DOHH2 (cell line): ENCODE results near the gene GNS.

Source experiments
- H3F3A ChIP-seq: fragments of 200-600 bp; sonication (generic), shearing (Covaris generic); 2 replicates; pipeline ENCODE4 v1.6.0; 2016; ENCODE audit warnings: antibody characterized with exemption, mild to moderate bottlenecking; ENCODE audit not compliant: control insufficient read depth, insufficient read depth
- H3K27ac ChIP-seq: fragments of 200-600 bp; sonication (generic); 2 replicates; pipeline ENCODE4 v1.5.1; 2014; ENCODE audit warnings: low read depth, mild to moderate bottlenecking, low read length, moderate library complexity
- H3K27me3 ChIP-seq: fragments of 200-600 bp; sonication (generic); 2 replicates; pipeline ENCODE4 v1.6.1; 2014; ENCODE audit warnings: mild to moderate bottlenecking, low read length, mixed read lengths; ENCODE audit not compliant: control insufficient read depth
- H3K36me3 ChIP-seq: fragments of 200-600 bp; sonication (generic); 2 replicates; pipeline ENCODE4 v1.6.1; 2014; ENCODE audit warnings: mild to moderate bottlenecking, low read length, moderate library complexity, mixed read lengths; ENCODE audit not compliant: control insufficient read depth
- H3K4me1 ChIP-seq: fragments of 200-600 bp; sonication (generic); 2 replicates; pipeline ENCODE4 v1.6.1; 2014; ENCODE audit warnings: mild to moderate bottlenecking, low read length, mixed read lengths; ENCODE audit not compliant: control insufficient read depth
- H3K4me2 ChIP-seq: fragments of 200-600 bp; sonication (generic); 2 replicates; pipeline ENCODE4 v1.6.0; 2014; ENCODE audit warnings: mild to moderate bottlenecking, low read length, moderate library complexity
- H3K4me3 ChIP-seq: fragments of 200-600 bp; sonication (generic); 2 replicates; pipeline ENCODE4 v1.5.1; 2014; ENCODE audit warnings: mild to moderate bottlenecking, low read length, mixed read lengths
- H3K79me2 ChIP-seq: fragments of 200-600 bp; sonication (generic); 2 replicates; pipeline ENCODE4 v1.6.1; 2014; ENCODE audit warnings: mild to moderate bottlenecking, low read length, mixed read lengths; ENCODE audit not compliant: control insufficient read depth
- H3K9me2 ChIP-seq: fragments of 200-600 bp; sonication (generic); replicated peaks from 2 replicates; pipeline ENCODE4 v1.6.1; 2014; ENCODE audit warnings: mild to moderate bottlenecking, low read length, mixed read lengths; ENCODE audit not compliant: control insufficient read depth
- H3K9me3 ChIP-seq: fragments of 200-600 bp; sonication (generic); 2 replicates; pipeline ENCODE4 v1.6.1; 2014; ENCODE audit warnings: antibody characterized with exemption, low read length, mixed read lengths; ENCODE audit not compliant: control insufficient read depth, insufficient read depth
- H4K20me1 ChIP-seq: fragments of 200-600 bp; sonication (generic); 2 replicates; pipeline ENCODE4 v1.6.0; 2014; ENCODE audit warnings: low read depth, mild to moderate bottlenecking, antibody characterized with exemption, low read length, moderate library complexity; ENCODE audit not compliant: control insufficient read depth, insufficient read depth
- CTCF ChIP-seq: fragments of 200-600 bp; sonication (generic); IDR thresholded peaks from one replicate; pipeline ENCODE4 v1.5.1; 2014; ENCODE audit warnings: antibody characterized with exemption, mild to moderate bottlenecking, low read depth, low read length; ENCODE audit not compliant: poor library complexity, severe bottlenecking
- EZH2phosphoT487 ChIP-seq: fragments of 200-600 bp; sonication (generic); IDR thresholded peaks from 2 replicates; pipeline ENCODE4 v1.6.1; 2017; ENCODE audit warnings: borderline replicate concordance, mild to moderate bottlenecking, antibody characterized with exemption, low read length, moderate library complexity, mixed read lengths

Gene GNS

GRCh38 chr12:64718649-64719048, 40.6 kb downstream of the GNS start:
- Histone ChIP-seq H3F3A (no peaks in the 10 kb centered on the region), H3K36me3 (peaks cover 26% of the 10 kb centered on the region), H3K4me3 (no peak overlapping the region), H3K27me3 (no peaks in the 10 kb centered on the region), H3K79me2 (no peaks in the 10 kb centered on the region), H3K27ac (no peak overlapping the region), H3K4me1 (no peaks in the 10 kb centered on the region), H3K4me2 (no peak overlapping the region), H3K9me2 (no peaks in the 10 kb centered on the region), H3K9me3 (no peaks in the 10 kb centered on the region), H4K20me1 (no peaks in the 10 kb centered on the region)
- TF ChIP-seq CTCF, result no peak
- TF ChIP-seq EZH2phosphoT487, result no peak

GRCh38 chr12:64716839-64717455, 42.3 kb downstream of the GNS start:
- H3K4me3 ChIP-seq, result no peak overlapping the region
- no peaks in the 10 kb centered on the region for H3K9me2 ChIP-seq
- TF ChIP-seq CTCF, result no peak
- no peak for TF ChIP-seq EZH2phosphoT487
- no peaks in the 10 kb centered on the region for H3K79me2 ChIP-seq
- H3K4me2 ChIP-seq, result no peak overlapping the region
- H3K27ac ChIP-seq, result no peak overlapping the region
- H3K9me3 ChIP-seq, result no peaks in the 10 kb centered on the region
- no peaks in the 10 kb centered on the region for H3K4me1 ChIP-seq
- no peaks in the 10 kb centered on the region for H3F3A ChIP-seq
- H3K36me3 ChIP-seq, result peaks cover 26% of the 10 kb centered on the region
- H3K27me3 ChIP-seq, result no peaks in the 10 kb centered on the region
- H4K20me1 ChIP-seq, result no peaks in the 10 kb centered on the region

- no peaks in the 10 kb centered on the region for H4K20me1 ChIP-seq
- H3K4me3 ChIP-seq, result no peak overlapping the region
- TF ChIP-seq EZH2phosphoT487 (no peak), CTCF (no peak)
- no peak overlapping the region for H3K4me2 ChIP-seq
- no peaks in the 10 kb centered on the region for H3K79me2 ChIP-seq
- no peaks in the 10 kb centered on the region for H3K9me3 ChIP-seq
- H3K4me1 ChIP-seq, result no peaks in the 10 kb centered on the region
- no peaks in the 10 kb centered on the region for H3K9me2 ChIP-seq
- peaks cover 26% of the 10 kb centered on the region for H3K36me3 ChIP-seq
- no peaks in the 10 kb centered on the region for H3K27me3 ChIP-seq
- H3F3A ChIP-seq, result no peaks in the 10 kb centered on the region
- H3K27ac ChIP-seq, result no peak overlapping the region
Measured at GRCh38 chr12:64716371-64716770, 42.8 kb downstream of the GNS start.
